Upper lobe of left lung (tissue), 4 donors: ENCODE results near the gene TACC2.

Source experiments
- EP300 ChIP-seq, 4 donors: sonication (generic); formaldehyde crosslinking; IDR thresholded peaks; one replicate each; pipeline ENCODE4 v1.5.1; 2017; ENCODE audit warnings: antibody characterized with exemption in 4 of 4, control low read depth in 2 of 4
- POLR2A ChIP-seq, 4 donors: fragments of 450-650 bp; IDR thresholded peaks; one replicate each; pipeline ENCODE4 v1.5.1; 2016 to 2017; ENCODE audit warnings: antibody characterized with exemption in 4 of 4, mild to moderate bottlenecking in 2 of 4
- POLR2AphosphoS5 ChIP-seq, 2 donors: sonication (generic); formaldehyde crosslinking; IDR thresholded peaks; one replicate each; pipeline ENCODE4 v1.5.1; 2017; ENCODE audit warnings: antibody characterized with exemption in 2 of 2
- TF ChIP-seq, protein P1 (sequence below), 6 experiments: fragments of 450-650 bp in 4 of 6; fragments of 200-600 bp in 2 of 6; sonication (generic) in 2 of 6; IDR thresholded peaks; one replicate each; pipeline ENCODE4 v1.5.1; 2016 to 2019; ENCODE audit warnings: antibody characterized with exemption in 6 of 6

DNA sequence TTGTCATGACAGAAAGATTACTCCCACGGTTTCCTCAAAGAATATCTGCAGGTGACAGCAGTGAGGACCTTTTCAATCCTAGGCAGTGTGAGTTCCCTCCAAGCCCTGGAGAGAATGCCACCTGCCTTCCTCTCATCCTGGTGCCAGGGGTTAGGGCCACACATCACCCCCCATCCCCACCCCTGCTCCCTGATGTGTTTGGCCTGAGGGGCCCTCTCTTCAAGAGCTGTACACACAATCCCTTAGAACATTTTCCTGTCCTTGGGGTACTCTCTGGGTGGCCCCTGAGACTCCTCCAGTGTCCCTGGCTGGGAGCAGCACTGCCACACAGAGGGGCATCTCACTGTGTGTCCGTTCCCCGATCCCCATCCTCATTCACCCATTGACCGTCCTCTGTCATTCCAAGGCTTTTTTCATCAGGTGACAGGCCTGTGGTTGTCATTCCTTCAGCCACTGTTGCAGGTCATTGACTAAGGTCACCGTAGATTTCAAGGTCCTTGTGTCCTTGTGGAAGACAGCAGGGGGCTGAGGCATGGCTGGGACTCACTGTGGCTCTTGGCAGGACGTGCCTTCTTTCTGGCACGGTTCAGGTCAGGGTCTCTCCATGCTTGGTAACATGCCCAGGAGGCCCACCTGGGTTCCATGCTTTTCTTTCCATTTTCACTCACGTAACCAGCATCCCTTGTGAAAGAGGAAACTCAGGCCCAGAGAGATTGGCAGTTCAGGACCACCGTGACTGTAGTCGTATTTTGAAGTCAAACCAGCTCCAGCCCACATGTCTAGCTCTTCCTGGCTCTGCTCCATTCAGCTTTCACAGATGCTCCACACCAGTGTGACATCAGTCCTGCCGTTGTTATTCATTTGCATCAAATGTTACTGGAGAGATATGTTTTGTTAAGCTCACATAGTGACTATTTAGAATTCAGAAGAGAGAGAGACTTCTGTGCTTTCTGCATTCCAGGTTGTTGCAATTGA is 255.3 kb downstream of the TACC2 start:
- TF ChIP-seq, protein P1, sequence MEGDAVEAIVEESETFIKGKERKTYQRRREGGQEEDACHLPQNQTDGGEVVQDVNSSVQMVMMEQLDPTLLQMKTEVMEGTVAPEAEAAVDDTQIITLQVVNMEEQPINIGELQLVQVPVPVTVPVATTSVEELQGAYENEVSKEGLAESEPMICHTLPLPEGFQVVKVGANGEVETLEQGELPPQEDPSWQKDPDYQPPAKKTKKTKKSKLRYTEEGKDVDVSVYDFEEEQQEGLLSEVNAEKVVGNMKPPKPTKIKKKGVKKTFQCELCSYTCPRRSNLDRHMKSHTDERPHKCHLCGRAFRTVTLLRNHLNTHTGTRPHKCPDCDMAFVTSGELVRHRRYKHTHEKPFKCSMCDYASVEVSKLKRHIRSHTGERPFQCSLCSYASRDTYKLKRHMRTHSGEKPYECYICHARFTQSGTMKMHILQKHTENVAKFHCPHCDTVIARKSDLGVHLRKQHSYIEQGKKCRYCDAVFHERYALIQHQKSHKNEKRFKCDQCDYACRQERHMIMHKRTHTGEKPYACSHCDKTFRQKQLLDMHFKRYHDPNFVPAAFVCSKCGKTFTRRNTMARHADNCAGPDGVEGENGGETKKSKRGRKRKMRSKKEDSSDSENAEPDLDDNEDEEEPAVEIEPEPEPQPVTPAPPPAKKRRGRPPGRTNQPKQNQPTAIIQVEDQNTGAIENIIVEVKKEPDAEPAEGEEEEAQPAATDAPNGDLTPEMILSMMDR (IDR thresholded peaks at IDR 0.05), result no peak
- TF ChIP-seq EP300 (IDR thresholded peaks at IDR 0.05), result no peak
- no peak for TF ChIP-seq POLR2A (IDR thresholded peaks at IDR 0.05)
- TF ChIP-seq POLR2AphosphoS5 (IDR thresholded peaks at IDR 0.05), result no peak
